ENCODE data around the gene RASGEF1B. TPM values are rescaled to one million over a fixed set of nuclear protein-coding genes. Genes with fewer than 3 reads are reported as not detected.

RASGEF1B gene
- total RNA-seq, 1 donor from 2014 or later, result 13.5 TPM

DNA sequence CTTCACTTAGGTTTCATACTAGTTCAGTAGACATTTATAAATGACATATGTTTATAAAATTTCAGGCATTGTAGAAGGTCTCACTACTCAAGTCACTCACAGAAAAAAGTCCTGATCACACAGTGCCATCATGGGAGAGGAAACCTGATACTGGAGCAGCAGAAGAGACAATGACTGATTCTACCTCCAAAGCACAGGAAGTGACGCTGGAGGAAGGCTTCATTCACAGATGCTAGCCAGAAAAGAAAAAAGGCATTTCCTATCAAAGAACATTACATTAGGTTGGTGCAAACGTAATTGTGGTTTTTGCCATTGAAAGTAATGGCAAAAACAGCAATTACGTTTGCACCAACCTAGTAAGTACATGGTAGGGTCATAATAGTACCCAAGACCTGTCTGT, 79.5 kb downstream of the RASGEF1B start:
- no peaks in the 10 kb centered on the region for H3K36me3 ChIP-seq
- intact Hi-C loops (cut with DNase I), result no loop called here
- no peaks in the 10 kb centered on the region for H3K9me3 ChIP-seq
- H3K27ac ChIP-seq, result no peak overlapping the region
- no peak for DNase-seq (ENCODE audit: extremely low spot score in 2 of 2)
- H3K27me3 ChIP-seq, result no peaks in the 10 kb centered on the region
- H3K4me1 ChIP-seq, result no peaks in the 10 kb centered on the region
- TF ChIP-seq POLR2A (IDR thresholded peaks at IDR 0.05) (no peak), POLR2AphosphoS5 (IDR thresholded peaks at IDR 0.05; ENCODE audit: insufficient read depth in 1 of 2, low read depth in 1 of 2) (no peak)
- TF ChIP-seq, protein P1, sequence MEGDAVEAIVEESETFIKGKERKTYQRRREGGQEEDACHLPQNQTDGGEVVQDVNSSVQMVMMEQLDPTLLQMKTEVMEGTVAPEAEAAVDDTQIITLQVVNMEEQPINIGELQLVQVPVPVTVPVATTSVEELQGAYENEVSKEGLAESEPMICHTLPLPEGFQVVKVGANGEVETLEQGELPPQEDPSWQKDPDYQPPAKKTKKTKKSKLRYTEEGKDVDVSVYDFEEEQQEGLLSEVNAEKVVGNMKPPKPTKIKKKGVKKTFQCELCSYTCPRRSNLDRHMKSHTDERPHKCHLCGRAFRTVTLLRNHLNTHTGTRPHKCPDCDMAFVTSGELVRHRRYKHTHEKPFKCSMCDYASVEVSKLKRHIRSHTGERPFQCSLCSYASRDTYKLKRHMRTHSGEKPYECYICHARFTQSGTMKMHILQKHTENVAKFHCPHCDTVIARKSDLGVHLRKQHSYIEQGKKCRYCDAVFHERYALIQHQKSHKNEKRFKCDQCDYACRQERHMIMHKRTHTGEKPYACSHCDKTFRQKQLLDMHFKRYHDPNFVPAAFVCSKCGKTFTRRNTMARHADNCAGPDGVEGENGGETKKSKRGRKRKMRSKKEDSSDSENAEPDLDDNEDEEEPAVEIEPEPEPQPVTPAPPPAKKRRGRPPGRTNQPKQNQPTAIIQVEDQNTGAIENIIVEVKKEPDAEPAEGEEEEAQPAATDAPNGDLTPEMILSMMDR (IDR thresholded peaks at IDR 0.05), result no peak
- no peak overlapping the region for H3K4me3 ChIP-seq

DNA sequence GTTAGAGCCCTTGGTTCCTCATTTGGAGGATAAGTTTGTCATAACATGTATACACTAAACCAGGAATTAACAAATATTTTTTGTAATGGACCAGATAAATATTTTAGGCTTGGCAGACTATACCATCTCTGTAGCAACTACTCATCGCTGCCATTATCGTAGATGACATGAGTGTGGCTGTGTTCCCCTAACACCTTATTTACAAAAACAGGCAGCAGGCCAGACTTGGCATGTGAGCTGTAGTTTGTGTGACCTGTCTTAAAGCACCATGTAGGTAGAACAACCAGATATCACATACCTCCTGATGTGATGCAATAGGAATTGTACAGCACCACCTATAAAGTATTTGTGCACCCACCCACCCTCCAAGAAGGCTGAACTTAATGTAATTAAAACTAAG, 82.0 kb downstream of the RASGEF1B start:
- intact Hi-C loops (cut with DNase I), result no loop called here
- no peak for DNase-seq (ENCODE audit: extremely low spot score in 2 of 2)
- Histone ChIP-seq H3K4me1 (no peaks in the 10 kb centered on the region), H3K27me3 (no peaks in the 10 kb centered on the region), H3K27ac (no peak overlapping the region), H3K4me3 (no peak overlapping the region), H3K36me3 (no peaks in the 10 kb centered on the region), H3K9me3 (no peaks in the 10 kb centered on the region)
- no peak for TF ChIP-seq POLR2AphosphoS5 (IDR thresholded peaks at IDR 0.05; ENCODE audit: insufficient read depth in 1 of 2, low read depth in 1 of 2)
- no peak for TF ChIP-seq POLR2A (IDR thresholded peaks at IDR 0.05)
- TF ChIP-seq, protein P1 (IDR thresholded peaks at IDR 0.05), result no peak

DNA sequence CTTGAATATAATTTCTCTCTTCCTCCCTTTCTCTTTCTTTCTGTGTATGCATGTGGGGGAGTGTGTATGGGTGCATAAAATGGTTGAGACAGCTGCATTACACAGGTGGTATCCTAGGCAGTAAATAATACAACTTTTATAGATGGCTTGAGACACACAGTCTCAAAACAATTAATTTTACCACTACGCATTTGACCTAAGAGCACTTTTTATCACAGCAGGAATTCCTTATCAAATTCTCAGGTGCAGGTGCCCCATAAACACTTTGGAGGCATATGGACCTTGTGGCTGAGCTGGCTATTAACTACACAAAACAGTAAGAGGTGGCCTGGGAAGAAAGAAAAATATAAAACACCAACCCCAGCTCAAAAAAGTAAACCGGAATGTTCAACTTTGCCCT, 91.3 kb downstream of the RASGEF1B start:
- no peak for DNase-seq (ENCODE audit: extremely low spot score in 2 of 2)
- TF ChIP-seq POLR2A (IDR thresholded peaks at IDR 0.05) (no peak), POLR2AphosphoS5 (IDR thresholded peaks at IDR 0.05; ENCODE audit: insufficient read depth in 1 of 2, low read depth in 1 of 2) (no peak)
- TF ChIP-seq, protein P1 (IDR thresholded peaks at IDR 0.05), result no peak
- H3K36me3 ChIP-seq, result no peaks in the 10 kb centered on the region
- intact Hi-C loops (cut with DNase I), result no loop called here
- H3K27me3 ChIP-seq, result no peaks in the 10 kb centered on the region
- H3K4me1 ChIP-seq, result no peaks in the 10 kb centered on the region
- H3K27ac ChIP-seq, result no peak overlapping the region
- no peaks in the 10 kb centered on the region for H3K9me3 ChIP-seq
- H3K4me3 ChIP-seq, result no peak overlapping the region

DNA sequence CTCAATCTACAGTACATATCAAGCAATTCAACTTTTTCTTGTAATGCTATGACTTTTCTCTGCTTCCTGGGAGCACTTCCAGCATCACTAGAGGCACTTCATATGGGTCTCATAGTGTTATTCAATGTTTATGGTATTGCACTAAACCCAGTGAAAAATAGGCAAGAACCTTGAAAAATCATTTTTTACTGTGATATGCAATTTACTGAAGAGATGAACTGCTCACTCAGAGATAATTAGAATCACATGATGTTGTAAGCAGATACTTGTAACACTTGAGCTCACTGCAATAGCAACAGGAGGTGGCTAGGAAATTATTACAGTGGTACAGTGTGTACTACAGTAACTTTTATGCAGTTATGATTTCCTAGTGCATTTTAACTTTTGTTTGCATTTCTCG, 93.3 kb downstream of the RASGEF1B start:
- no peak for TF ChIP-seq POLR2AphosphoS5 (IDR thresholded peaks at IDR 0.05; ENCODE audit: insufficient read depth in 1 of 2, low read depth in 1 of 2)
- TF ChIP-seq, protein P1 (IDR thresholded peaks at IDR 0.05), result no peak
- TF ChIP-seq POLR2A (IDR thresholded peaks at IDR 0.05), result no peak
- H3K4me1 ChIP-seq, result no peaks in the 10 kb centered on the region
- intact Hi-C loops (cut with DNase I), result no loop called here

DNA sequence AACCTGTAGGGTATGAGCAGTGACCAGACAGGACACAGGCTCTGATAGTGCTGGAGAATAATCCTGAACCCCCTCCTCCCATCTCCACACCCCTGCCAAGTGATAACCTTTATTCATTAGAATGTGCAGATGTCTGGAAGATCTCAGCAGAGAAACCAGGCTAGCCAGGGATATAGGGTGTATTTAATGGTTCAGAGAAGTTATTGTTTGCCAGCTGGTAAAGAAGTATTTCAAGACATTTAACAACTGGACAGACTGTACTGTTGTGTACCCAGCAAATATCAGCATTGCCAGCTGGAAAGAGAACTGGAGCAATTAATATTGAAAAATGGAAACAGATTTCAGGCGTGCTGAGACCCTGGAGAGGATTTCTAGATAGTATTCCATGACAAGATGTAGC, 94.5 kb downstream of the RASGEF1B start:
- no peak overlapping the region for H3K27ac ChIP-seq
- no peaks in the 10 kb centered on the region for H3K4me1 ChIP-seq
- no peak overlapping the region for H3K4me3 ChIP-seq
- no peak for DNase-seq (ENCODE audit: extremely low spot score in 2 of 2)
- TF ChIP-seq POLR2A (IDR thresholded peaks at IDR 0.05) (no peak), POLR2AphosphoS5 (IDR thresholded peaks at IDR 0.05; ENCODE audit: insufficient read depth in 1 of 2, low read depth in 1 of 2) (no peak)
- TF ChIP-seq, protein P1 (IDR thresholded peaks at IDR 0.05), result no peak
- H3K9me3 ChIP-seq, result no peaks in the 10 kb centered on the region
- no peaks in the 10 kb centered on the region for H3K27me3 ChIP-seq
- intact Hi-C loops (cut with DNase I), result no loop called here
- no peaks in the 10 kb centered on the region for H3K36me3 ChIP-seq

More for the DNA sequence above, 93.3 kb downstream of the RASGEF1B start:
- Histone ChIP-seq H3K27me3 (no peaks in the 10 kb centered on the region), H3K9me3 (no peaks in the 10 kb centered on the region), H3K4me3 (no peak overlapping the region), H3K36me3 (no peaks in the 10 kb centered on the region), H3K27ac (no peak overlapping the region)
- DNase-seq (ENCODE audit: extremely low spot score in 2 of 2), result no peak

Data from vagina (tissue), 2 donors.